Activated B cell treated with CpG ODN at 0.5 μM for 24 hours (primary cell): ENCODE data around the gene KLHL29. TPM values are rescaled to one million over a fixed set of nuclear protein-coding genes. Genes with fewer than 3 reads are reported as not detected.

Source experiments
- ATAC-seq: fragments of 200-7000 bp; cut with Tn5 transposase; one replicate; pipeline ENCODE4 v1.10.0; 2021; ENCODE audit warnings: low read depth, mild to moderate bottlenecking, moderate library complexity
- CTCF ChIA-PET: fragments of 350-600 bp; sonication (Branson Sonifier 250); formaldehyde crosslinking; loops from one replicate; lab custom pipeline; 2021; ENCODE audit warnings: antibody characterized with exemption; lab: Charles Lee
- POLR2A ChIA-PET: fragments of 350-600 bp; sonication (Branson Sonifier 250); formaldehyde crosslinking; loops from one replicate; lab custom pipeline; 2021; ENCODE audit warnings: antibody characterized with exemption; lab: Charles Lee
- DNase-seq: peaks from one replicate; pipeline ENCODE4 v3.0.0; 2022
- H3K27ac Mint-ChIP-seq: one replicate; pipeline ENCODE4 v1.8.0; 2020; ENCODE audit warnings: mixed read lengths
- H3K27me3 Mint-ChIP-seq: one replicate; pipeline ENCODE4 v1.8.0; 2021; ENCODE audit warnings: mixed read lengths
- H3K36me3 Mint-ChIP-seq: one replicate; pipeline ENCODE4 v1.8.0; 2021; ENCODE audit warnings: low read depth, mixed read lengths
- H3K4me1 Mint-ChIP-seq: one replicate; pipeline ENCODE4 v1.8.0; 2021; ENCODE audit warnings: mixed read lengths
- H3K4me3 Mint-ChIP-seq: one replicate; pipeline ENCODE4 v1.8.0; 2020; ENCODE audit warnings: mild to moderate bottlenecking, mixed read lengths
- H3K9me3 Mint-ChIP-seq: one replicate; pipeline ENCODE4 v1.8.0; 2020; ENCODE audit warnings: mixed read lengths
- CTCF ChIP-seq: fragments of 200-600 bp; IDR thresholded peaks from one replicate; pipeline ENCODE4 v1.8.0; 2022; ENCODE audit warnings: antibody characterized with exemption, mild to moderate bottlenecking
- intact Hi-C: fragments of 100-400 bp; cut with micrococcal nuclease; formaldehyde crosslinking; loops from one replicate; pipeline ENCODE4 v1.15.1; 2024
- total RNA-seq: library from RNA; stranded (reverse); gene quantifications from 2 replicates; pipeline ENCODE4 v1.2.3, GENCODE V29; 2022

The KLHL29 gene
- total RNA-seq, 1 donor from 2014 or later, result 2.5 TPM

- Mint-ChIP-seq H3K4me3 (no peak overlapping the region), H3K27ac (no peak overlapping the region), H3K4me1 (no peaks in the 10 kb centered on the region), H3K27me3 (no peaks in the 10 kb centered on the region), H3K36me3 (no peaks in the 10 kb centered on the region), H3K9me3 (peaks cover 11% of the 10 kb centered on the region)
- no peak for TF ChIP-seq CTCF
- no peak for ATAC-seq
- no peak for DNase-seq
- POLR2A ChIA-PET, result no interaction called here
- intact Hi-C loops, result no loop called here
- CTCF ChIA-PET, result no interaction called here
Measured at GRCh38 chr2:23625726-23626125, 240.7 kb downstream of the KLHL29 start.

DNA sequence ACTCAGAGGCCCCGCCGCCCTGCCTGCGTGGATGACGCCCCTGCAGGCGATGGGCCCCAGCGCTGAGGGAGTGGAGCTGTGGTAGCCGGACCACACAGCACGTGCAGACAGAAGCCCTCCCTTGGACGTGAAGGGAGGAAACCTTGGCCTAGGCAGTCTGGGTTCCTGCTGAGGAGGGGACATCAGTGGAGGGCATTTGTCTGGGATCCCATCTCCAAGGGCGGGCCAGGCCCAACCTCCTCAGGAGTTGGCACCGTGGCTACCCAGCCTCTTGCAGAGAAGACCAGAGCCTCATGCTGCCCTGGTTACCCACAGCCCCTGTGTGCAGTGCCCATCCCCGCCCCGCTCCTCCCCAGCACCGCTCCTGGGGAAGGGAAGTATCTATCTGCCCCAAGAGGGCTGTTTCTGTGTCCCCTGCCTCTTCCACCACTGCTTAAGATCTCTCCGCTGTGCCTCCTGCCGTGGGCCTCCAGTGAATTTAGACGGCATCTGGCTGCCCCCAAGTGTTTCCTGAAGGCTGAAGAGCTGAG lies 241.8 kb downstream of the KLHL29 start:
- Mint-ChIP-seq H3K4me3 (no peak overlapping the region), H3K36me3 (no peaks in the 10 kb centered on the region), H3K27ac (no peak overlapping the region), H3K27me3 (no peaks in the 10 kb centered on the region), H3K4me1 (no peaks in the 10 kb centered on the region), H3K9me3 (peaks cover 11% of the 10 kb centered on the region)
- intact Hi-C loops, result no loop called here
- DNase-seq, result no peak
- POLR2A ChIA-PET, result no interaction called here
- CTCF ChIA-PET, result no interaction called here
- no peak for TF ChIP-seq CTCF
- ATAC-seq, result no peak

- intact Hi-C loops, result no loop called here
- TF ChIP-seq CTCF, result no peak
- no peak for DNase-seq
- Mint-ChIP-seq H3K4me1 (no peaks in the 10 kb centered on the region), H3K9me3 (peaks cover 11% of the 10 kb centered on the region), H3K27me3 (no peaks in the 10 kb centered on the region), H3K4me3 (no peak overlapping the region), H3K36me3 (no peaks in the 10 kb centered on the region), H3K27ac (no peak overlapping the region)
- ChIA-PET CTCF (no interaction called here), POLR2A (no interaction called here)
- ATAC-seq, result no peak
Measured at GRCh38 chr2:23627236-23628009, 242.4 kb downstream of the KLHL29 start.

- ATAC-seq (no peak), DNase-seq (no peak)
- no peak for TF ChIP-seq CTCF
- Mint-ChIP-seq H3K9me3 (peaks cover 5% of the 10 kb centered on the region), H3K4me1 (no peaks in the 10 kb centered on the region), H3K36me3 (no peaks in the 10 kb centered on the region), H3K4me3 (no peak overlapping the region), H3K27ac (no peak overlapping the region), H3K27me3 (no peaks in the 10 kb centered on the region)
- CTCF ChIA-PET, result no interaction called here
- intact Hi-C loops, result no loop called here
- POLR2A ChIA-PET, result no interaction called here
Measured at GRCh38 chr2:23628926-23629771, 244.2 kb downstream of the KLHL29 start.
